Lung (tissue), 12 donors: ENCODE measurements around the gene ATP5PF. TPM values are rescaled to one million over a fixed set of nuclear protein-coding genes. Genes with fewer than 3 reads are reported as not detected.
"Not testable (repeated sequence)": the region's sequence is repeated elsewhere in the genome, so short reads cannot be mapped to it uniquely, and the experiment has no call there.

Experiments used
- ATAC-seq: fragments of 200-7000 bp; cut with Tn5 transposase; one replicate; pipeline ENCODE4 v1.9.1; 2020; ENCODE audit warnings: moderate number of reproducible peaks; ENCODE audit not compliant: insufficient read depth, low FRiP score
- DNase-seq, 3 donors: peaks; one replicate each; pipeline ENCODE4 v3.0.0-alpha.2; 2013 to 2017
- H3K27ac ChIP-seq, 2 donors: one replicate each; pipeline ENCODE4 v1.5.1; 2013; ENCODE audit warnings: mild to moderate bottlenecking in 2 of 2, moderate library complexity in 2 of 2, control low read depth in 1 of 2, inconsistent platforms in 1 of 2, low read depth in 1 of 2, low read length in 1 of 2
- H3K27me3 ChIP-seq, 3 donors: one replicate each; pipeline ENCODE4 v1.5.1; 2013; ENCODE audit warnings: low read length in 2 of 3; ENCODE audit not compliant: control insufficient read depth in 3 of 3, insufficient read depth in 3 of 3
- H3K36me3 ChIP-seq, 4 donors: one replicate each; pipeline ENCODE4 v1.5.1; 2013; ENCODE audit warnings: low read length in 4 of 4, mild to moderate bottlenecking in 1 of 4, moderate library complexity in 1 of 4; ENCODE audit not compliant: control insufficient read depth in 4 of 4, insufficient read depth in 4 of 4
- H3K4me1 ChIP-seq, 5 donors: one replicate each; pipeline ENCODE4 v1.5.1; 2013; ENCODE audit warnings: low read length in 5 of 5, mild to moderate bottlenecking in 2 of 5, moderate library complexity in 1 of 5; ENCODE audit not compliant: control insufficient read depth in 5 of 5, insufficient read depth in 5 of 5
- H3K4me3 ChIP-seq: one replicate; pipeline ENCODE4 v1.5.1; 2013; ENCODE audit warnings: mild to moderate bottlenecking, control low read depth, moderate library complexity
- H3K9ac ChIP-seq, 2 donors: one replicate each; pipeline ENCODE4 v1.5.1; 2013; ENCODE audit warnings: low read length in 2 of 2, control low read depth in 1 of 2; ENCODE audit not compliant: insufficient read depth in 1 of 2
- H3K9me3 ChIP-seq, 4 donors: one replicate each; pipeline ENCODE4 v1.5.1; 2013; ENCODE audit warnings: low read length in 3 of 4, mild to moderate bottlenecking in 1 of 4, moderate library complexity in 1 of 4; ENCODE audit not compliant: control insufficient read depth in 4 of 4, insufficient read depth in 3 of 4
- WGBS, 2 donors: extraction: QIAGEN DNeasy Blood & Tissue Kit; methylation state at CpG; one replicate each; pipeline ENCODE4 v1.1.7; 2013; 5-methylcytosine and 5-hydroxymethylcytosine counted together
- polyA plus RNA-seq, 2 donors: library from polyadenylated mRNA; stranded (reverse); fragments of 200-250 nt; gene quantifications; one replicate each; pipeline ENCODE4 v1.2.1, GENCODE V29; 2013
- total RNA-seq, 2 donors: library from RNA; depleted of rRNA in 1 of 2; stranded (reverse); fragments of >200 nt in 1 of 2; gene quantifications; one replicate each; pipeline ENCODE4 v1.2.1, GENCODE V29; 2014 to 2021
- TF ChIP-seq, protein P1 (sequence below): IDR thresholded peaks from 2 replicates; pipeline ENCODE4 v1.5.1; 2012; ENCODE audit warnings: mild to moderate bottlenecking; ENCODE audit errors: control extremely low read depth, extremely low read depth
- donor health status: control.
- donor health status: control.
- donor health status: Bipolar disorder and iron deficiency.
- donor health status: healthy.
- donor health status: DM: yes; HTN: yes; CAD: no.

Gene ATP5PF
- total and polyA plus RNA-seq, 4 donors = 72.8 to 289 (median 133) TPM

DNA sequence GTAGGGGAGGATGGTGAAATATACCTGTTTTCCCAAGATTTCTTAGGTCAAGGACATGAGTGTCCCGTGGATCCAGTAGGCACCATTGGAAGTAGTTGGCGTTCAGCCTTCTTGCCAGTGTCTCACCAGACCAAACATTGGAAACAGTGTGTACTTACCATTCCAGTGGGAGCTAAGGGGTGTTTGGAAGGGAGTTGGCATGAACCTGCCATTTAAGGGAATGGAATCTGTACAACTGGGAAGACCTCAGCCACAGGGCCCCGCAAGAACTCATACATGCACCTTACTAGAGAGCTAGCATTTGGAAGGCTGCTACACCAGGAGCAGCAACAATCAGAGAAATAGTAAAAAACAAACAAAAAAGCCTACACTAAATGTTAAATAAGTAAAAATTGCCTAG lies 12.7 kb downstream of the ATP5PF start:
- 97% methylated on average over 3 of the region's 3 CpGs for WGBS, 2 donors
- no peak for ATAC-seq
- H3K9ac ChIP-seq = no peak overlapping the region
- peaks cover 19 to 33% (median 26%) of the 10 kb centered on the region in 4 donors for H3K36me3 ChIP-seq
- no peak overlapping the region for H3K4me3 ChIP-seq
- peaks cover 0 to 11% (median 0%) of the 10 kb centered on the region in 5 donors for H3K4me1 ChIP-seq
- no peaks in the 10 kb centered on the region for H3K9me3 ChIP-seq
- no peaks in the 10 kb centered on the region for H3K27me3 ChIP-seq
- H3K27ac ChIP-seq = no peak overlapping the region
- TF ChIP-seq, protein P1, sequence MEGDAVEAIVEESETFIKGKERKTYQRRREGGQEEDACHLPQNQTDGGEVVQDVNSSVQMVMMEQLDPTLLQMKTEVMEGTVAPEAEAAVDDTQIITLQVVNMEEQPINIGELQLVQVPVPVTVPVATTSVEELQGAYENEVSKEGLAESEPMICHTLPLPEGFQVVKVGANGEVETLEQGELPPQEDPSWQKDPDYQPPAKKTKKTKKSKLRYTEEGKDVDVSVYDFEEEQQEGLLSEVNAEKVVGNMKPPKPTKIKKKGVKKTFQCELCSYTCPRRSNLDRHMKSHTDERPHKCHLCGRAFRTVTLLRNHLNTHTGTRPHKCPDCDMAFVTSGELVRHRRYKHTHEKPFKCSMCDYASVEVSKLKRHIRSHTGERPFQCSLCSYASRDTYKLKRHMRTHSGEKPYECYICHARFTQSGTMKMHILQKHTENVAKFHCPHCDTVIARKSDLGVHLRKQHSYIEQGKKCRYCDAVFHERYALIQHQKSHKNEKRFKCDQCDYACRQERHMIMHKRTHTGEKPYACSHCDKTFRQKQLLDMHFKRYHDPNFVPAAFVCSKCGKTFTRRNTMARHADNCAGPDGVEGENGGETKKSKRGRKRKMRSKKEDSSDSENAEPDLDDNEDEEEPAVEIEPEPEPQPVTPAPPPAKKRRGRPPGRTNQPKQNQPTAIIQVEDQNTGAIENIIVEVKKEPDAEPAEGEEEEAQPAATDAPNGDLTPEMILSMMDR = no peak
- no peak for DNase-seq

DNA sequence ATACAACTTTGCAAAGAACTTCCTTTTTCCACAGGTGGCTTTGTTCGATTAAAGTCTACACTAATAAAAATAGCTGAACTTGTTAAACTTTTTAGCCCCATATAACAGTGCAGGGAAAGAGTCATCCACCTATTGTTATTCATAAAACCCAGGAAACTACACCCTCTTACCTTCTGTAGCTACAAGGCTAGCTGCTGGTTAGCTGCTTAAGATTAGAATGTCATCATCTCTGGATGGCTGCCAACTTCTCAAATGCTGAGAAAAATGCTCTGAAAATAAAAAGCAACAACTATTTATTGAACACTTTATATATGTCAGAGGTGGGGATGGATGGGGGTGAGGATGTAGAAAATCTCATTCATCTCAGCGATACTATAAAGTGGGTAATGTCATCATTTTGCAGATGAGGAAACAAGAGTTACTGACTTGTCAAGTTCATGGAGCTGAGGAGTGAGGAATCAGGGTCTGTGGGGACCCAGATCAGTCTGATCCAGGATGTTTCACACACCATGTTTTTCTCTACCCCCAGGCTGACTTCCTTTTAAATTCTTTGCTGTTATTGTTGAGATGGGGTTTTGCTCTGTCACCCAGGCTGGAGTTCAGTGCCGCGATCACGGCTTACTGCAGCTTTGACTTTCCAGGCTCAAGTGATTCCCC lies 17.1 kb downstream of the ATP5PF start:
- WGBS, 2 donors = 75 to 79% methylated on average over 5 of the region's 5 CpGs
- no peak for ATAC-seq

DNA sequence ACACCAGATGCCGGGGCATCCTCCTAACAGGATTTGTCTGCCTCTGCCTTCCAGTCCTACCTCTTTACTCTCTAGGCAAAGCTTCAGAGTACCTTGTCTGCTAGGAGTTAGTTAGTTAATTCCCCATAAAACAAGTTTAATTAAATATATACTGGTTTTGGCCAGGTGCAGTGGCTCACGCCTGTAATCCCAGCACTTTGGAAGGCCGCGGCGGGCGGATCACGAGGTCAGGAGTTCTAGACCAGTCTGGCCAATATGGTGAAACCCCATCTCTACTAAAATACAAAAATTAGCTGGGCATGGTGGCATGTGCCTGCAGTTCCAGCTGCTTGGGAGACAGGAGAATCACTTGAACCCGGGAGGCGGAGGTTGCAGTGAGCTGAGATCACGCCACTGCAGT lies 20.6 kb downstream of the ATP5PF start:
- H3K9me3 ChIP-seq, H3K4me1 ChIP-seq, H3K4me3 ChIP-seq, DNase-seq, H3K27me3 ChIP-seq, H3K9ac ChIP-seq, H3K27ac ChIP-seq, ATAC-seq: not testable (repeated sequence)
- WGBS, 2 donors = 97 to 99% methylated on average over 10 of the region's 10 CpGs
- H3K36me3 ChIP-seq = peaks cover 0 to 11% (median 6%) of the 10 kb centered on the region in 4 donors

More for the DNA sequence above, 17.1 kb downstream of the ATP5PF start:
- DNase-seq = peak in 2 of 3 donors; percentile 14 to 27
- TF ChIP-seq, protein P1 = no peak
- Histone ChIP-seq H3K4me1 (peaks cover 0 to 10% (median 0%) of the 10 kb centered on the region in 5 donors), H3K36me3 (peaks cover 0 to 19% (median 14%) of the 10 kb centered on the region in 4 donors), H3K9me3 (no peaks in the 10 kb centered on the region), H3K4me3 (no peak overlapping the region), H3K27ac (peak overlapping the region in 1 of 2 donors; percentile 73), H3K9ac (no peak overlapping the region), H3K27me3 (no peaks in the 10 kb centered on the region)

DNA sequence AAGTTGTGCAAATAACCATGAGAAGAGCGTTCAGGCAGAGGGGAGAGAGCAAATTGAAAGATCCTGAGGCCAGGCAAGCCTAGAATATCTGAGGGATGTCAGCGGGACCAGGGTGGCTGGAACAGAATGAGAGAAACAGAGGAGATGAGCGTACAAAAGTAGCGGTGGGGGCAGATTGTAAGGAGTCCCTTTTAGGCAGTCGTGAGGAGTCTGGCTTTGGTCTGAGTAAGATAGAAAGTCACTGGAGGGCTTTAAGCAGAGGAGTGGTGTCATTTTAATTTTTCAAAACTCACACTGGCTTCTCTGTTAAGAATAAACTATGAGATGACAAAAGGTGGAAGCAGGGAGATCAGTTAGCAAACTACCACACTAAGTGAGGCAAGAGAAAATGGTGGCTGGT lies 24.2 kb downstream of the ATP5PF start:
- no peak overlapping the region for H3K9ac ChIP-seq
- TF ChIP-seq, protein P1 = no peak

More for the DNA sequence above, 24.2 kb downstream of the ATP5PF start:
- no peak overlapping the region for H3K27ac ChIP-seq
- H3K4me3 ChIP-seq = no peak overlapping the region
- DNase-seq (no peak), ATAC-seq (no peak)
- H3K4me1 ChIP-seq = no peaks in the 10 kb centered on the region
- no peaks in the 10 kb centered on the region for H3K27me3 ChIP-seq
- 85 to 94% methylated on average over 5 of the region's 5 CpGs for WGBS, 2 donors
- H3K9me3 ChIP-seq = no peaks in the 10 kb centered on the region
- H3K36me3 ChIP-seq = peaks cover 0 to 7% (median 4%) of the 10 kb centered on the region in 4 donors
